ENCODE data around the gene PPP1R9B. TPM values are rescaled to one million over a fixed set of nuclear protein-coding genes. Genes with fewer than 3 reads are reported as not detected.
A peak's percentile ranks its signal among the peaks of the same experiment; 100 is the strongest.

PPP1R9B gene
- total and polyA plus RNA-seq, 2 of the 8 experiments (the other 6 are each of a cell fraction or from before 2014, with no cell fraction given), result 5.2 to 13.1 TPM

- H3K4ac ChIP-seq (replicated peaks; ENCODE audit: insufficient read length, low read depth, low read length), result no peak overlapping the region
- peak overlapping the region; percentile 27; the same call in 1 of the 2 replicates for H2BK12ac ChIP-seq (ENCODE audit: low read depth, low read length)
- WGBS, 2 experiments (ENCODE audit: extremely low coverage in 1 of 2, insufficient coverage in 1 of 2, insufficient read length in 1 of 2, insufficient replicate concordance in 2 of 2, low coverage in 1 of 2, low lambda C conversion rate in 2 of 2, missing lambda C conversion rate in 1 of 2), result 4% methylated on average over 9 of the region's 12 CpGs; no CpG with 5 or more reads in 1 of the 2 experiments
- H2BK20ac ChIP-seq (ENCODE audit: low read length), result no peak overlapping the region
- H3K4me2 ChIP-seq (ENCODE audit: insufficient read depth in 1 of 2, low read depth in 2 of 2, low read length in 2 of 2), result peak overlapping the region; percentile 91
- H3K56ac ChIP-seq (replicated peaks; ENCODE audit: insufficient read length, low read depth, low read length), result no peak overlapping the region
- H2AK5ac ChIP-seq (ENCODE audit: low read depth, low read length), result no peak overlapping the region
- H4K20me1 ChIP-seq (replicated peaks in 1 of 2; ENCODE audit: control insufficient read depth in 1 of 2, insufficient read depth in 2 of 2, low read length in 2 of 2), result no peaks in the 10 kb centered on the region
- H3K23ac ChIP-seq (ENCODE audit: insufficient read length), result no peak overlapping the region
- H2AFZ ChIP-seq (ENCODE audit: low read length), result no peak overlapping the region
- H2BK120ac ChIP-seq (replicated peaks; ENCODE audit: low read depth, low read length), result no peak overlapping the region
- H3K27ac ChIP-seq (ENCODE audit: low read depth, low read length), result no peak overlapping the region; the same call in 1 of the 2 replicates
- H3K23me2 ChIP-seq (ENCODE audit: low read depth, low read length), result peaks cover 13% of the 10 kb centered on the region
- peaks cover 0 to 4% of the 10 kb centered on the region in 2 experiments; a peak in 1 of 4 replicates for H3K79me2 ChIP-seq (ENCODE audit: control insufficient read depth in 1 of 2, insufficient read depth in 2 of 2, low read length in 2 of 2)
- peak overlapping the region; percentile 87; the same call in 1 of the 2 replicates for H3K18ac ChIP-seq (ENCODE audit: extremely low read depth, low read length)
- H3K79me1 ChIP-seq (ENCODE audit: low read depth, low read length), result peaks cover 3% of the 10 kb centered on the region
- peak overlapping the region in 2 of 4 experiments; percentile 8 to 16; a peak in 2 of 7 replicates for H3K9ac ChIP-seq (replicated peaks in 1 of 4; ENCODE audit: extremely low read depth in 1 of 4, low read depth in 3 of 4, low read length in 3 of 4)
- H3K14ac ChIP-seq (ENCODE audit: insufficient read length), result no peak overlapping the region
- H2BK5ac ChIP-seq (ENCODE audit: low read depth, low read length), result peak overlapping the region; percentile 85; the same call in 1 of the 2 replicates
- peaks cover 0 to 8% (median 5%) of the 10 kb centered on the region in 4 experiments; a peak in 5 of 7 replicates for H3K4me1 ChIP-seq (replicated peaks in 1 of 4; ENCODE audit: control insufficient read depth in 3 of 4, insufficient read depth in 4 of 4, low read length in 3 of 4)
- H4K5ac ChIP-seq (ENCODE audit: insufficient read length, low read depth, low read length), result no peak overlapping the region
- H4K8ac ChIP-seq (ENCODE audit: extremely low read depth, insufficient read depth, low read length), result no peak overlapping the region
- CTCF ChIA-PET (ENCODE audit: partially characterized antibody), result interaction anchor here (0.6 to 15.7 kb wide), 5 partner anchors 8 to 267 kb away, joined by 3 to 412 read pairs (median 5); no protein-coding TSS in a partner anchor
- DNase-seq (ENCODE audit: low read depth in 1 of 2, low spot score in 2 of 2), result peak in 1 of 2 experiments; percentile 63
- 0 out of 2 replicates have a peak, but pooled peaks have one; percentile 25 for TF ChIP-seq PHF8 (conservative IDR thresholded peaks at IDR 0.05; ENCODE audit: low read depth, low read length)
- TF ChIP-seq SIN3A (conservative IDR thresholded peaks at IDR 0.05 in 1 of 2, IDR thresholded peaks at IDR 0.05 in 1 of 2; ENCODE audit: low read depth in 1 of 2, low read length in 2 of 2), result peak; percentile 59 to 60; a peak in 1 of 4 replicates
- TF ChIP-seq SUZ12 (IDR thresholded peaks at IDR 0.05; ENCODE audit: low read length), result peak; percentile 35; the same call in 1 of the 2 replicates
- no peak for TF ChIP-seq CBX5 (IDR thresholded peaks at IDR 0.05; ENCODE audit: low read depth, low read length)
- no peak for FAIRE-seq
- no peaks in the 10 kb centered on the region for H3K9me3 ChIP-seq (ENCODE audit: insufficient read depth in 2 of 2, low read depth in 1 of 2, low read length in 1 of 2)
- peak overlapping the region; percentile 76 to 92 (median 82) for H3K4me3 ChIP-seq (ENCODE audit: extremely low read depth in 1 of 4, insufficient read depth in 2 of 4, low read depth in 3 of 4, low read length in 4 of 4)
- H4K91ac ChIP-seq (replicated peaks; ENCODE audit: insufficient read length, low read length), result no peak overlapping the region
- H3K36me3 ChIP-seq (ENCODE audit: control insufficient read depth in 2 of 4, insufficient read depth in 4 of 4, low read length in 3 of 4), result peaks cover 0 to 9% (median 0%) of the 10 kb centered on the region in 4 experiments; a peak in 1 of 8 replicates
- H3K27me3 ChIP-seq (replicated peaks in 1 of 4; ENCODE audit: control insufficient read depth in 3 of 4, extremely low read depth in 1 of 4, insufficient read depth in 3 of 4, low read length in 3 of 4), result peaks cover 0 to 3% (median 0%) of the 10 kb centered on the region in 4 experiments; a peak in 3 of 7 replicates
- POLR2A ChIA-PET (ENCODE audit: partially characterized antibody), result interaction anchor here (1.2 to 1.3 kb wide), 2 partner anchors 15 to 57 kb away, joined by 3 to 6 read pairs; no protein-coding TSS in a partner anchor
- H2BK15ac ChIP-seq (ENCODE audit: low read length), result no peak overlapping the region
Observed at GRCh38 chr17:50095626-50096037, 54.8 kb downstream of the PPP1R9B start.
